ENCODE measurements around the gene DMXL2.
"Not testable (repeated sequence)": the region's sequence is repeated elsewhere in the genome, so short reads cannot be mapped to it uniquely, and the experiment has no call there.

DMXL2 gene

DNA sequence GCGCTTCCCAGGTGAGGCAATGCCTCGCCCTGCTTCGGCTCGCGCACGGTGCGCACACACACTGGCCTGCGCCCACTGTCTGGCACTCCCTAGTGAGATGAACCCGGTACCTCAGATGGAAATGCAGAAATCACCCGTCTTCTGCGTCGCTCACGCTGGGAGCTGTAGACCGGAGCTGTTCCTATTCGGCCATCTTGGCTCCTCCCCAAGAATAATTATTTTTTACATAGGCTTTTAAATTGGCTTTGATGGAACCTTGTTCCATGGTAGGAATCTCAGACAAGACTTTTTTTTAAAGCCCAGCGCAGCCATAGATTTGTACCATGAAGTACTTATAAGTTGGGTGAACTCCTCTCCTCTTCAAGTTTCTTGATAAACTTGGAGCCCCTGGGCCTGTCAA is 199.5 kb downstream of the DMXL2 start:
- DNase-seq = not testable (repeated sequence)

DNA sequence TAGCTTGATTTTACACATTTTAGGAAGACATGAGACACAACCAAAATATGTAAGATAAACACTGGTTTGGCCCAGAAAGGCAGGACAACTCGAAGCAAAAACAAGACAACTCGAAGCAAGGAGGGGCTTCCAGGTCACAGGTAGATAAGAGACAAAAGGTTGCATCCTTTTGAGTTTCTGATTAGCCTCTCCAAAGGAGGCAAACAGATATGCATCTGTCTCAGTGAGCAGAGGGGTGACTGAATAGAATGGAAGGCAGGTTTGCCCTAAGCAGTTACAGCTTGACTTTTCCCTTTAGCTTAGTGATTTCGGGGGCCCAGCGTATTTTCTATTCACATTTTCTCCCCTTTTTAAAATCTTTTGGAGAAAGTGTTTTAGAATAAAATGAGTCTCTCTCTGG is 206.4 kb downstream of the DMXL2 start:
- DNase-seq = no peak

DNA sequence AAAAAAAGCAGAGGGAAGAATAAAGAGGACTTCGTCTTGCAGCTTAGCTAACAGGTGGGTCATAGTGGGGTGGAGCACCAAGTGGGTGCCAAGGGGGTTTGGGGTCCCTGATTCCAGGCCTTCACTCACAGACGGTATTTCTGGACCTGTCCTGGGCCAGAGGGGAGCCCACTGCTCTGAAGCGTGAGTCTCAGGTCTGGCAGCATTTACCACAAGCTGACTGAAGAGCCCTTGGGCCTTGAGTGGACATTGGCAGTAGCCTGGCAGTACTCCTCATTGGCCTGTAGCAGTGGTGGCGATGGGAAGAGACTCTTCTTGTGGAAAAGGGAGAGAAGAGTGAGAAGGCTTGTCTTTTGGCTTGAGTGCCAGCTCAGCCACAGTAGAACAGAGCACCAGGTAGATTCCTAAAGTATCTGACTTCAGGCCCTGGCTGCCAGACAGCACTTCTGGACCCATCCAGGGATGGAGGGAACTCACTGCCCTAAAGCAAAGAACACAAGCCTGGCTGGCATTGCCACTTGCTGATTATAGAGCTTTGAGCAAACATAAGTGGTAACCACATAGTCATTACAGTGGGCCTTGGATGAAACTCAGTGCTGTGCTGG is 208.2 kb downstream of the DMXL2 start:
- no peak for DNase-seq

DNA sequence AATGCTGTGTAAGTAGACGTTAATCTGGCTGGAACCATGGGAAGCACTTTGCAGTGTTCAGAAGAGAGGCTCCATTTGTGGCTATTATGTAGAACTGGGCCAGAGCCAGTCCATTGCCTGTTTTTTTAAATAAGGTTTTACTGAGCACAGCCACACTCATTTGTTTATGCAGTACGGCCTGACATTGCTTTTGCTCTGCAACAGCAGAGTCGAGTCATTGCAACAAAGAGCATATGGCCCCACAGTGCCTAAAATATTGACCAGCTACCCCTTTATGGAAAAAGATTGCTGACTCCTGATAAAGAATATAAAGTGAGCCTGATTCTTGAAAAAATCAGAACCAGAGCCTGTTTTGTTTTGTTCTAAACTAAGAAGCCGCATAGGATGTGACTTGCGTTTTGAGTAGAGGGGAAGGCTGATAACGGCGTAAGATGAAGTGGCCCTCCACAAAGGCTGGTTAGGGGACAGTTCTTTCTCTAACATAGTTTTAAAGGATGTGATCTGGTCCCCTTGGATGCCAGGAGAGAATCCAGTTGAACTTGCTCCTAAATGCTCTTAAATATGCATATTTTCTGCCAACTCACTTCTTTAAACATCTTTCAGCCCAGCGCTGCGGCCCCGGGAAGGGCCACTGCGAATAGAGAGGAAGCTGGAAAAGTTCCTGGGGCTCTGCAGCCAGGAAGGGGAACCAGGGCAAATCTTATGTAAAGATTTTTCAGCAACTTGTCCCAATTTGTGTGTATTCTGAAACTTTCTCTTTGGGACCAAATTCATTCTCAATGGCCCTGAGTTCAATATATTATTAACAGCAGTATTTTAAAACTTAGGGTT is 216.7 kb downstream of the DMXL2 start:
- DNase-seq = peak in 14 of 58 donors; percentile 7 to 54 (median 28)

DNA sequence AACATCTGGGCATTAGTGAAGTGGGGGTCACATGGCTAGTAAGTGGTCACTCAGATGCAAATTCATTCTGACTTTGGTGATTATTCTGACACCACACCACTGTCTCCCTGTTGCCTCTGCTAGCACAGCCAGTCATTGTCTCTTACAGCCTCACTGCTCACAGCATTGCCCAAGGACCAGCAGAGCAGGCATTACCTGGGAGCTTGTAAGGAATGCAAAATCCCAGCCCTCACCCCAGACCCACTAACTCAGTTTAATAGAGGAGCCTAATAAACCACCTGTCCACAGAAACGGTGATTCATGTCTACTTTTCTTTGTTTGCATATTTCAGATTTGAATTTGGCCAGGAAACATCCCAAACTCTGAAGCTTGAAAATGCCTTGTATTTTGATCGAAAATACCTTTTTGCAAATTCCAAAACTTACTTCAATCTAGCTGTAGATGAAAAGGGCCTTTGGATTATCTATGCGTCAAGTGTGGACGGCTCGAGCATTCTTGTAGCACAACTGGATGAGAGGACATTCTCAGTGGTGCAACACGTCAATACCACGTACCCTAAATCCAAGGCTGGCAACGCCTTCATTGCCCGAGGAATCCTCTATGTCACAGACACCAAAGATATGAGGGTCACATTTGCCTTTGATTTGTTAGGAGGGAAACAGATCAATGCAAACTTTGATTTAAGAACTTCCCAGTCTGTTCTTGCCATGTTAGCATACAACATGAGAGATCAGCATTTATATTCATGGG is 218.4 kb downstream of the DMXL2 start:
- DNase-seq = no peak

DNA sequence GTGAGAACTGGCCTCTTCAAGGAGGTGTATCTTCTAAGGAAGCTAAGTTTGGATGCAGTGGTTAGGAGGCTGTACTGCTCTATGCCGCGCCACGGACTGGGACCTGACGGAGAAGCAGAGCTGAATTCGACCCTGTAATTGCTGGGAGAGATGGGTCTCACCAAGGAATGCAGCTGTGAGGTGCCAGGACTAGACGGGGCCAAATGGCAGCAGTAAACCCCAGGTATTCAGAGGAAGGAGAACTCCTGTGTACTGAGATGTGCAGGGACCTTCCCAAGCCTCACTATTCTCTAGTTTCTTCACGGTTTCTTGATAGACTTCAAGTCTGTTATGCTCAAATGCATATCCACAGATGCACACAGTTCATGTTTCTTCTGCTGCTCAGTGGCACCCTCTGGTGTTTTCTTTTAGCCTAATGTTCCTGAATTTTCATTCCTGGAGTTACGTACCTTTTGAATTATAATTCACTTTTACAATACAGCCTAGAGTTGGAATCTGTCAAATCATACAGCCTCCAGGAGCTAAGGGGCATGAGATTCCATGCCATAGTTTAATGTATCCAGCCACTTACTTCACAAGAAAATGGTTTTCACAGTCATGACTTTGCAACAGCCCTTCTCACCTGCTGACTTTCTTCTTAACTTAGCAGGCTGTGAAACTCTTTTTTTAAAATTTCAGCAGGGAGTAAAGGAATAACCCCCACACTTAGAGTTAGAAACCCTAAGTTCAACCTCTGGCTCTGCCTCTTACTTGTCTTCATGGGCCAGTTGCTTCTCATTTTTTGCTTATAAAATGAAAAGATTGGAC is 219.3 kb downstream of the DMXL2 start:
- peak in 4 of 58 donors; percentile 17 to 52 (median 32) for DNase-seq

DNA sequence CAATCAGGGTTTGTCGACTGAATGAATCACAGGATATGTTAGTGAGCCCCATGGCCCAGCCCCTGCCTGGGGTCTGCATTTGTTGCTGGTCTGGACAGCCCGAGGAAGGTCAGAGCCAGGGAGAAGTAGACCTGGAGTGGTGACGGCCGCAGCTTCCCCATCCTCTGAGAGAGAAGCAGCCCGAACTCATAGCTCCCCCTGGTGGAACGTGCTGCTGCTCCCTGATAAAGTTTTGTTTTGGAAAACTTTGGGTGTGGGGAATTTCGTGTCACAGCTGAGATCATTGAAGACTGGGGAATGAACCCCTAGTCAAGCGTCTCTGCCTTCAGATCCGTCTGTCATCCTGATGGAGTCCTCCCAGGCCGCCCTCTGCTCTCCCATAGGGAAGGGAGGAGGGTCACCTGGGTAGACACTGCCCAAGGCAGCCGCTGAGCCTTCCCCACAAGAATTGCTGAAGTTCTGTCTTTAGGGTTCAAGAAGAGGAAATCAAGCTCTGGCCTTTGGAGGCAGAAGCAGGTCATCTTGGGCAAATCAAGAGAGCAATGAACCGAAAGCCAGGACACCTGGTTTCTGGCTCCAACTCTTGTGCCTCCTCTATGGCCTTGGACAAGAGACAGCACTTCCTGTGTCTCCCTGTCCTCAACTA is 220.6 kb downstream of the DMXL2 start:
- DNase-seq = peak in 24 of 58 donors; percentile 5 to 55 (median 22)

DNA sequence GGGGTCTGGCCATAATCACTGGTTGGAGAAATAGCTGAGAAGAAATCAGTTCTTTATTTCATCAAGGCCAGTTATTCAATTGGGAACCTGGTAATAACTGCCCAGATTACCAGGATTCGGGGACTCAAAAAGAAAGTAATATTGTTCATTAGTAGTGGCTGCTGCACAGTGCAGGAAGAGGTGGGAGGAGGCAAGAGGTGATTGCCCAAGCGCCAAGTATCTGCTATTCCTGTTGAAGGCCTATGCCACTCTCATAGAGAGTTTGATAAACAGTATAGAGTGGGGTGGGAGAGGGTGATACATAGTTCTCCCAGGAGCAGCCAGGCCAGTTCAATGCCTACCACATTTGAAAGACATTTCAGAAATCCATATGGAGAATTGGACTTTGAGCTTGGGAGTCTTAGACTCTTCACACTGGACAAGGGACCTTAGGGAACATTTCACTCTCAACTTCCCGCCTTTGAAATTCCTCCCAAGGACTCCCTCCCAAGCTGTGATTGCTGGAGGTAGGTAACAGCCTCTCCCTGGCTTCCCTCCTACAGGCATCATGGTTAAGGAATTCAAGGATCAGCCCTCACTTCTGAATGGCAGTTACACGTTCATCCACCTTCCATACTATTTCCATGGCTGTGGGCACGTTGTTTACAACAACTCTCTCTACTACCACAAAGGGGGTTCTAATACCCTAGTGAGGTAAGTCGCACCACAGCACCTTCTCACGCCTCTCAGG is 221.4 kb downstream of the DMXL2 start:
- no peak for DNase-seq

DNA sequence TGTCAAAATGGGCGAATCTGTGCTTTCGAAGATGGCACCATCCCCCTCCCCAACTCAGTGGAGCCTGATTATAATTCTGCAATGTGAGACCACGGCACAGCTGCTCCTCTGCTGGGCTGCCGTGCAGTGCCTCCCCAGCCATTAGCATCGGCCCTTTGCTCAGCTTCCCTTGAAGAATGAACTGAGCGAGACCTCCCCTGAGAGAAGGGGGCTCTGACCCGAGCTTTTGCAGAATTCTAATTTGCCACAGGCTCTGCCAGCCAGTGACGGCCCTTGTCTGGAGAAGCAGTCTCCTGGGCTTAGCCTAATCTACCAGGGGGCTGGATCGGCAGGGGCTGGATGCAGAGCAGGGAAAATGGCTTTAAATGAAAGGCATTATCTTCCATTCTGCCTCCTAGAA is 223.9 kb downstream of the DMXL2 start:
- DNase-seq = no peak

Data from anterior cingulate cortex (tissue), 58 donors.